ENCODE results near the gene ATP5MC3.

The ATP5MC3 gene

DNA sequence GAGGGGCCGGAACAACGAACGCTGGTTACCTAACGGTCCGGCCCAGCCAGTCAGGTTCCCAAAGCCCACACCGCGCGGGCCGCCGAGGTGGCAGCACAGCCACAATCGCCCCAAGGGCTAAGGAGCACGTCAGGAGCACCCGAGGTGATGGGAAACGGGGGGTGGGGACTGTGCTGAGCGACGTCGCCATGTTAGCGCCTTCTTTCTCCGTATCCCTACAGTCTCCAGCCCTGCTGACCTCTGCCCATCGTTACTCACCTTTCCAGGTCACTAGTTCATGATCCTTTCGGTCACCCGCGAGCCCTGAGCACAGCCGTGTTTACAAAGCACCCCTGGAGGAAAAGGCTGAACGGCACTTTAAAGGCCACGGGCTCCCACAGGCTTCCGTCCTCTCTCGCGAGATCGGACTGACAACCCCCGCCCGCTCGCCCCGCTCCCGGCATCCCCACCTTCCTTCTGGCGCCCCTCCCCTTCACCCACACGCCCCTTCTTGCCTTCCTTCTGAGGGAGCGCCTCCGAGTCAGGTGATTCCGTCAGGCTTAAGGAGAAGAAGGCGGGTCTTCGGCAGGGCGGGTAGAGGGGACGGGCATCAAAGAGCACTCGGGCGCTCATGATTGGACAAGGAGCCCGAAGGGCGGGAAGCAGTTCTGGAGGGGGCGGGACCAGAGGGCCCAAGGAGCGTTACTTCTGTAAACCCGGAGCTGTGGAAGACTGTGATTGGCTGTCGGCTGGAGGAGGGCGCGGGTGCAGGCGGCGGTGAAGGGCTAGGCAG, 13.5 kb downstream of the ATP5MC3 start, which contains the start of gene ATF2:
TSS of gene ATF2 (minus strand) at position 412 of the 772 bp plus-strand sequence. CDS start 31,760 bp downstream, outside the sequence.
- DNase-seq = peak; percentile 99

DNA sequence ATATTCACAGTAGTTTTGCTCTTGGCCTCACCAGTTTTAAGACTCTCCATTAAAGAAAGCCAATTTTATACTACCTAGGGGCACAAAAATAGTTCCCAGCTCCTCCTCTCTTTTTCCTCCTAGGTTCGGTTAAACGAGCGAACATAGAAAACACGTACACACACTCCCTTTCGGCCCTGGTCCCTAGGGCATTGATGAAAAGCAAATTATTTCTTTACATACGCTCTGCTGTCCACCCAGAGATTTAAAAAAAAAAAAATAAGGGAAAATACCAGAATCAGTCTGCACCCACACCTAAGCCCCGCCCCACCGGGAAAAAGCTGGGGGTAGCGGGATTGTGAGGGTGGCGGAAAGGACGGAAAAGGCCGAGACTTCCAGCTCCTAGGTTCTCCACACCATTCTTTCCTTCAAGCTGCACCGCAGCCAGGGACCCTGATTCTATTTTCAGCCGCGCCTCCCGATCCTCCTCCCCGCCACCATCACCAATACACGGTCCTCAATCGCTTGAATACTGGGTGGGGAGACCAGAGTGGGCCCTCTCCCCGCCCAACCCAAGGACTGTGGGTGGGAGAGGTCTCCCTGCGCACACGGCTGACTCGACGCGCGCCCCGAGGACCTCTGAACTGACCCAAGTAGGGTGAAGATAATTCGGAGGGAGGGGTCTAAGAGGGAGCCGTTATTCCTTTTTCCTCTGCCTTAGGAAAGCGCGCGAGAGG, 14.3 kb downstream of the ATP5MC3 start:
- DNase-seq = peak; percentile 22

DNA sequence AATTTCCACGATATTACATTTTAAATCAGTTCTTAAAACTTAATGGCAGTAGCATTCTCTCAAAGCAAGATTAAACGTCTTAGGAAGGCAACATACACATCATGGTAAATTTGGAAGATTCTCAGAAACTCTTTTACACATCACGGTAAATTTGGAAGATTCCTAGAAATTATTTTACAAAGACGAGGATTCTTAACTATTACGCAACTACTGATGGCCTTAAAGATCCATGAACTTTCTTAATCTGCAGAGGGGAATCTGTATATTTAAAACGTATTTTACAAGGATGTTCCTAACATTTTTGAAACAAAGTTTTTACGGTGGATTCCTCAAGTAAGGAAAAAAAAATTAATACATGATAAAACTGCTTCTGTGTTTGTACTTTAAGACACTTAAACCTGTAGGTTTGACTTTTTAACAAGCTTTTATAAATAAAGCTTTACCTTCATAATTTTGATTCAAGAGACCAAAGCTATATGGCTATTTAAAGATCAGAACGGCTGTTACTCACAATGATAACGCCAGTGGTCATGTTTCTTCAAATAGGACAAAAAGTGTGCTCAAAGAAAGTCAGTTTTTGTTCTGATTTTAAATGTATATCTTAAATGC, 15.2 kb downstream of the ATP5MC3 start:
- DNase-seq = no peak

GRCh38 chr2:175164235-175164634, 17.3 kb downstream of the ATP5MC3 start:
- DNase-seq = no peak

DNA sequence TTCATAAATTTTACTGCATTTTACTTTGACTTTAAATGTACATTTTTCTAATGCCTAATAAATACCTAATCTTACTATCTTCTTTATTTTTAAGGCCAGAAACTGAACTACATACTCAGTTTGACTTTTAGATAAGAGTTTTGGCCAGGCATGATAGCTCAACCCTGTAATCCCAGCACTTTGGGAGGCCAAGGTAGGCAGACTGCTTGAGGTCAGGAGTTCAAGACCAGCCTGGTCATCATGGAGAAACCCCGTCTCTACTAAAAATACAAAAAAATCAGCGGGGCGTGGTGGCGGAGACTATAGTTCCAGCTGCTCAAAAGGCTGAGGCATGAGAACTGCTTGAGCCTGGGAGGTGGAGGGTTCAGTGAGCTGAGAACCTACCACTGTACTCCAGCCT, 22.6 kb downstream of the ATP5MC3 start:
- DNase-seq = no peak

DNA sequence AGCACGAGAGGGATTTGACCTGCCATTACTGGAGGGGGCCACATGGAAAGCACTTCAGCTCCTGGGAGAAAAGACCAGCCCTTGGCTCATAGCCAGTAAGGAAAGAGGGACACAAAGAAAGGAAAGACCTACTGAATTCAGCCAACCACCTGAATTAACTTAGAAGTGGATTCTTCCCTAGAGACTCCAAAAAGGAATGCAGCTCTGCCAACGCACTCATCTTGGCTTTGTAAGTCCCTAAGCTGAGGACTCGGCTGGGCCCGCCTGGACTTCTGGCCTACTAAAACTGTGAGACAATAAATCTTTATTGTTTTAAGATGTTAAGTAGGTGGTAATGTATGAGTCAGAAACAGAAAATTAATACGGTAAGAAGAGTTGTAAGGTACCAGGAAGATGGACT, 25.0 kb downstream of the ATP5MC3 start:
- no peak for DNase-seq

GRCh38 chr2:175154661-175155082, 26.8 kb downstream of the ATP5MC3 start:
- no peak for DNase-seq

GRCh38 chr2:175152242-175152641, 29.3 kb downstream of the ATP5MC3 start:
- no peak for DNase-seq

DNA sequence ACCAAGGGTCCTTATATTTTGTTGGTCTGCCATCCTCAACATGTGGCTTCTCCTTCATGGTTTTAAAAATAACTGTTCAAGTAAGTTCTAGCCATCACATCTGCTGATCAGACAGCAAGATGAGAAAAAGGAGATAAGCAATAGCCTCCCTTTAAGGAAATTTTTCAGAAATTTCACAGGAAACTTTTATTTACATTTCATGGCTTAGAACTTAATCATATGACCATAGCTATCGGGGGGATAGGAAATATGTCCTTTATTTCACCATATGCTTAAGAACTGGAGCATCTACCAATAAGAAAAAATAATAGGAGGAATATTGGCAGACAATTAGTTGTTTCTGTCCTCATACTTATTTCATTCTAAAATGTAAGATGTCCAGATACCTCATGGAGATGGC, 29.7 kb downstream of the ATP5MC3 start:
- DNase-seq = no peak

- DNase-seq = no peak
Measured at GRCh38 chr2:175147186-175147585, 34.3 kb downstream of the ATP5MC3 start.

- no peak for DNase-seq
Measured at GRCh38 chr2:175143678-175144077, 37.8 kb downstream of the ATP5MC3 start.

- no peak for DNase-seq
Measured at GRCh38 chr2:175143191-175143590, 38.3 kb downstream of the ATP5MC3 start.

- DNase-seq = no peak
Measured at GRCh38 chr2:175140332-175140731, 41.2 kb downstream of the ATP5MC3 start.

- no peak for DNase-seq
Measured at GRCh38 chr2:175137793-175138192, 43.7 kb downstream of the ATP5MC3 start.

DNA sequence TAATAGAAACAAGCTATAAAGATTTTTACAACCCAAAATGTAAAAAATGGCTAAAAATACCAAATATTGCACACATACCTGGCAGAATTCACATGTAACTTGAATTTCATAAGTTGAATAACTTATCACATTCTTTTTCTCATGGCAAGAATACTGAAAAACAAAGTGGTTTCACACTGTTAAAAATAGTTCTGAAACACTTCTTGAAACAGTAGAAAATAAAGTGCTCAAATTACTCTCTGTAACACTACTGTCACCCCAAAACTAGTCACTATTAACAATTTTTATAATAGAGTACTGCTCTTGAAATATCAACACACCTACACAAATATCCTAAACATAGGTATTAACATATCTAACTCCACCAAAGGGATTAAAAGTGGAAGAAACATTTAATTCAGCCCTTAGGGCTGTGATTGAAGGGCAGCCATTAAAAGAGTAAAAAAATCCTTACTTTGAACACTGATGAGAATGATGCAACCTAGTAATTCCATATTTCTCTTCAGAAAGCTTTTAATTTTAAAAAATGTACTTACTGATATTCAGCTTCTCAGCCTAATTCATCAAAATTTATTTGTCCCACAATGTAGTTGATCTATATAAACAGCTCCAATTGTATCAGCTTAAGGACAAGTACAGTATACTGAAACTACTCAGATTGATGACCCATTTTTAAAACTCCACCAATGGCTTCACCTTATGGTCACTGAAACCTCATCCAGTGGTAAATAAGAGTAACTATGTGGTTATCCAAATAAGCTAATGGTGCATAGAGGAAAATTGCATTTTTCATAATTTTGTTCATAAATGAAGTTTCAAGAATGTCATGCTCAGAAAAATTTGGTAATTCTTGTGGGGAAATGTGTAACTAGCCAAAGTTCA, 44.9 kb downstream of the ATP5MC3 start:
- DNase-seq = no peak

DNA sequence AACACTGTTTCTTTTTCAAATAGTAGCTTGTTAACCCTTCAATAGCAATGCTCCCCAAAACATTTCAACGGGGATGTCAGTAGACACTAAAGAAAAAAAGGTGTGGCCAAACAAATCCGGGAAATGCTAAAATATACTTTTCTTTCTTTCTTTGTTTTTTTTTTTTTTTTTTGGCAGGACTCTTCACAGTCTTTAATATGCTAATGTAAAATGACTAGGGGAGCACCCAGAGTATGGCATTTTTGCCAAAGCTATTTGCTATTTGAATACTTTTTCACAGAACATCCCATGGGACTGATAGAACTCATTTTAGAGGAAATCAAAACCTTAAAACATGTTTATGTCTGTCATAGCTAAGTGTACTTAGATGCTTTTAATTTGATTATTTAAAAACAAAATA, 45.6 kb downstream of the ATP5MC3 start:
- no peak for DNase-seq

DNA sequence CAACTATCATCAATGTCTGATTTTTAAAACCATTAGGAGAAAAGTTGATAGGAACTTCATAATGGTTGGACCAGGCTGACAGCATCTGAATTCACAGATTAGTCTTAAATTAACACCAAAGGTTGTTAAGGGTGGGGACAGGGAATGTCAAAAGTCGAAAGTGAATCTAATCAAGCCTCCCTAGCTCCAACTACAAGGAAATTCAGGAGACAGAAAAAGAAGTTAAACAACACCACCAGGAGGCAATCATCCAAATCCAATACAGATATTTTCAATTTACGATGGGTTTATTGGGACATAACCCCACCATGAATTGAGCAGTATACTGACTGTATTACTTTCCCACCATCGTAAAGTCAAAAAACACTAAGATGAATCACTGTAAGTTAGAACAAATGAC, 46.3 kb downstream of the ATP5MC3 start:
- DNase-seq = no peak

DNA sequence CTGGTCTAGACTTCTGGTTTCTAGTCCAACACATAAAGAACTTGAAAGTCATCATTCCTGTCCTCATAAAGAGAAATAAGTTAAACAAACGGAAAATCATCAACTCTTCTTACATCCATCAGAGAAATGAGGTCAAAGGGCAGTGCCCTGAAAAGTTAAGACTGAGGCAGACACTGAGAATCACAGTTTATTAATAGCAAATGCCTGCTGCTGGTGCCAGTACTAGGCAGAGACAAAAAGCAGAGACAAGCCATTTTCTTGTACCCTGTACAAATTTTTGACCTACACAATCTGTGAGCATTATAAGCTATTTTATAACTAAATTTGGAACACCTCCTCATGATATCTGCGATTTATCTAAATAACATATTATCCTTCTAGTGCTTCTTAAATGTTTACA, 50.3 kb downstream of the ATP5MC3 start:
- DNase-seq = no peak

DNA sequence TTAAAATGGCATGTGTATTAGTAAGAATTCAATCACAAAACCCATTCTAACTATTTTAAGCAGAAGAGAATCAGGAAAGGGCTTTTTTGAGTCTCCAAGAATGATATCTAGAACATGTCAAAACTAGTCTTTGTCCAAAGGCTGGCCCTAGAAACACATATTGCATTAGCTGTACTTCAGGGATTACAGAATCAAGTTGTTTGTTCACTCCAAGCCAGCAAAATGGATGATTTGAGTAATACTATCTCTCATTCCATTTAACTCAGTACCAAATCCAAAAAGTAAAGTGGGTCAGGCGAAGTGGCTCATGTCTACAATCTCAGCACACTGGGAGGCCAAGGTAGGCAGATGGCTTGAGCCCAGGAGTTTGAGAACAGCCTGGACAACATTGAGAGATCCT, 54.8 kb downstream of the ATP5MC3 start:
- DNase-seq = no peak
